Thoracic aorta (tissue), 2 donors: ENCODE results near the gene CIC. TPM values are rescaled to one million over a fixed set of nuclear protein-coding genes. Genes with fewer than 3 reads are reported as not detected.

Source experiments
- ATAC-seq: fragments of 150-250 bp; one replicate; pipeline ENCODE4 v1.8.0; 2017; ENCODE audit warnings: low read depth; ENCODE audit not compliant: insufficient number of reproducible peaks, low FRiP score
- DNase-seq: peaks from one replicate; pipeline ENCODE4 v3.0.0-alpha.2; 2020; ENCODE audit warnings: low spot score
- H3K27ac ChIP-seq, 2 donors: fragments of 200-600 bp; sonication (generic); 1 replicate in 1 of 2; 2 replicates in 1 of 2; pipeline ENCODE4 v1.5.1; 2016; ENCODE audit warnings: mild to moderate bottlenecking in 2 of 2, moderate library complexity in 2 of 2
- H3K27me3 ChIP-seq: fragments of 200-600 bp; sonication (generic); replicated peaks from 2 replicates; pipeline ENCODE4 v1.6.0; 2016; ENCODE audit warnings: mild to moderate bottlenecking; ENCODE audit not compliant: insufficient read depth
- H3K36me3 ChIP-seq: fragments of 200-600 bp; sonication (generic); one replicate; pipeline ENCODE4 v1.5.1; 2016
- H3K4me1 ChIP-seq, 2 donors: fragments of 200-600 bp; sonication (generic); 1 replicate in 1 of 2; 2 replicates in 1 of 2; pipeline versions ENCODE4 v1.5.1 to v1.6.0; 2016; ENCODE audit warnings: low read depth in 2 of 2, mild to moderate bottlenecking in 1 of 2; ENCODE audit not compliant: control insufficient read depth in 1 of 2
- H3K4me3 ChIP-seq: fragments of 200-600 bp; sonication (generic); 2 replicates; pipeline ENCODE4 v1.5.1; 2016; ENCODE audit warnings: mild to moderate bottlenecking
- H3K9me3 ChIP-seq: fragments of 200-600 bp; sonication (generic); 2 replicates; pipeline ENCODE4 v1.5.1; 2016
- total RNA-seq, 2 donors: library from RNA; depleted of rRNA; stranded (reverse); fragments of >200 nt; gene quantifications; one replicate each; pipeline versions ENCODE4 v1.1.0 to v1.2.3, GENCODE V29; 2016
- TF ChIP-seq, protein P1 (sequence below): fragments of 200-600 bp; sonication (generic); IDR thresholded peaks from one replicate; pipeline ENCODE4 v1.5.1; 2019; ENCODE audit warnings: antibody characterized with exemption

CIC gene
- total RNA-seq, 2 donors from 2014 or later, result 57.1 to 112 TPM

DNA sequence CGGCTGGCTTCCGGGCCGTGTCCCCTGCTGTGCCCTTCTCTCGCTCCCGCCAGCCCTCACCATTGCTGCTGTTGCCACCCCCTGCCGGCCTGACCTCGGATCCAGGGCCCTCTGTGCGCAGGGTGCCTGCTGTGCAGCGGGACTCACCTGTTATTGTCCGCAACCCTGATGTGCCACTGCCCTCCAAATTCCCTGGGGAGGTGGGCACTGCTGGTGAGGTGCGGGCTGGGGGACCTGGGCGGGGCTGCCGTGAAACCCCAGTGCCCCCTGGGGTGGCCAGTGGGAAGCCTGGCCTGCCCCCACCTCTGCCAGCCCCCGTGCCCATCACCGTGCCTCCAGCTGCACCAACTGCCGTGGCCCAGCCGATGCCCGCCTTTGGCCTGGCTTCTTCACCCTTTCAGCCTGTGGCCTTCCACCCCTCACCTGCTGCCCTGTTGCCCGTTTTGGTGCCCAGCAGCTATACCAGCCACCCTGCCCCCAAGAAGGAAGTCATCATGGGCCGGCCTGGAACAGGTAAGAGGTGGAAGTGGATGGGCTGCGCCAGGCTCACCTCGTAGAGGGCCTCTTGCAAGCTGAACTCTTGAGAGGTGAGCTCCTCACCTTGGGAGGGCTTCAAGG is 5.1 kb downstream of the CIC start:
- TF ChIP-seq, protein P1, sequence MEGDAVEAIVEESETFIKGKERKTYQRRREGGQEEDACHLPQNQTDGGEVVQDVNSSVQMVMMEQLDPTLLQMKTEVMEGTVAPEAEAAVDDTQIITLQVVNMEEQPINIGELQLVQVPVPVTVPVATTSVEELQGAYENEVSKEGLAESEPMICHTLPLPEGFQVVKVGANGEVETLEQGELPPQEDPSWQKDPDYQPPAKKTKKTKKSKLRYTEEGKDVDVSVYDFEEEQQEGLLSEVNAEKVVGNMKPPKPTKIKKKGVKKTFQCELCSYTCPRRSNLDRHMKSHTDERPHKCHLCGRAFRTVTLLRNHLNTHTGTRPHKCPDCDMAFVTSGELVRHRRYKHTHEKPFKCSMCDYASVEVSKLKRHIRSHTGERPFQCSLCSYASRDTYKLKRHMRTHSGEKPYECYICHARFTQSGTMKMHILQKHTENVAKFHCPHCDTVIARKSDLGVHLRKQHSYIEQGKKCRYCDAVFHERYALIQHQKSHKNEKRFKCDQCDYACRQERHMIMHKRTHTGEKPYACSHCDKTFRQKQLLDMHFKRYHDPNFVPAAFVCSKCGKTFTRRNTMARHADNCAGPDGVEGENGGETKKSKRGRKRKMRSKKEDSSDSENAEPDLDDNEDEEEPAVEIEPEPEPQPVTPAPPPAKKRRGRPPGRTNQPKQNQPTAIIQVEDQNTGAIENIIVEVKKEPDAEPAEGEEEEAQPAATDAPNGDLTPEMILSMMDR, result no peak
- no peak for DNase-seq
- Histone ChIP-seq H3K36me3 (peaks cover 30% of the 10 kb centered on the region), H3K4me3 (no peak overlapping the region), H3K27me3 (no peaks in the 10 kb centered on the region), H3K4me1 (peaks cover 50 to 84% of the 10 kb centered on the region in 2 donors), H3K9me3 (no peaks in the 10 kb centered on the region), H3K27ac (no peak overlapping the region)
- ATAC-seq, result no peak

DNA sequence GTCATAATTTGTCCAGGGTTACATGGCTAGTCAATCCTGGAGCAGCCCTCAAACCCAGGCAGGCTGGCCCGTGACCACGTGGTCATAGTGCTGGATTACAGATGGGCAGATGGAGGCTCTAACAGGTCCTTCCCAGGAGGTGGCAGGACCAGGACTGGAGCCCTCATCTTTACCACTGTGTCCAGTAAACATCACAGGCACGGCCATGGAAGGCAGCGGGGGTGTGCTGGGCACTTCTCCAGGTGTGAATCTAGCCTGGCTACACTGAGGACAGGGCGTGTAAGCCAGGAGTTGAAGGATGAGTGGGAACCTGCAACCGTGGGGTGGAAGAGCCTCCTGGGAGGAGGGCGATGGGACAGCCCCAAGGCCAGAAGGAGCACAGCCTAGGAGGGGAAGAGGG is 6.1 kb downstream of the CIC start:
- TF ChIP-seq, protein P1, result no peak
- ATAC-seq (no peak), DNase-seq (no peak)
- Histone ChIP-seq H3K27me3 (no peaks in the 10 kb centered on the region), H3K27ac (peak overlapping the region; percentile 14 to 31), H3K36me3 (peaks cover 30% of the 10 kb centered on the region), H3K4me3 (no peak overlapping the region), H3K4me1 (peaks cover 50 to 83% of the 10 kb centered on the region in 2 donors), H3K9me3 (no peaks in the 10 kb centered on the region)

DNA sequence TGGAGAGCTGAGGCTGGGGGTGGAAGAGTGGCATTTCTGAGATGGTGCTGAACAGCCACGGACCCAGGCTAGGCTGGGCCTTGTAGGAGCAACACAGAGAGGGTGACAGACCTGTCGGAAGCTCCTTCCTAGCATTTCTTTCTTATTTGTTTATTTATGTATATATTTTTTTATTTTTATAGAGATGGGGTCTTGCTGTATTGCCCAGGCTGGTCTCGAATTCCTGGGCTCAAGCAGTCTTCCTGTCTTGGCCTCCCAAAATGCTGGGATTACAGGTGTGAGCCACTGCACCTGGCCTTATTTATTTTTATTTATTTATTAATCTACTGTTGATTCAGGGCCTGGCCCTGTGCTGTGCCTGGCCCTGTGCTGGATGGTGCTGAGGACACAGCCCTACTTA is 6.5 kb downstream of the CIC start:
- Histone ChIP-seq H3K36me3 (peaks cover 30% of the 10 kb centered on the region), H3K27me3 (no peaks in the 10 kb centered on the region), H3K4me3 (no peak overlapping the region), H3K9me3 (no peaks in the 10 kb centered on the region), H3K27ac (peak overlapping the region; percentile 91 to 95), H3K4me1 (peaks cover 49 to 79% of the 10 kb centered on the region in 2 donors)
- DNase-seq (no peak), ATAC-seq (no peak)
- TF ChIP-seq, protein P1, result no peak

DNA sequence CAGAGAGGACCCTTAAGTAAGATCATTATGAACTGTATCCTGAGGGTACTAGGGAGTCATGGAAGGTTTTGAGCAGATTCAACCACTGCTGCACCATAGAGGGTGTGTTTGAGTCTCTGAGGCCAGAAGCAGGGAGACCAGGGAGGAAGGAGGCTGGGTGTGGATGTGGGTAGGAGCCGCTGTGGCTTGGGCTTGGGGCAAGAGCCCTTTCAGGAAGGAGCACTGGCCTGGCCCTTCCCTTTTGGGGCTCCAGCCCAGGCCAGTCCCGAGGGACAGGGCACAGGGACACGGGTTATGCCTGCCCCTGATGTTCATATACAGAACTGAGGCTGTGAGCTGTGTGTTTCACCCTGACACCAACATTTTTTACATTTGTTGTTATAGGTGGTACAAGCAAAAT is 7.2 kb downstream of the CIC start:
- Histone ChIP-seq H3K9me3 (no peaks in the 10 kb centered on the region), H3K27me3 (no peaks in the 10 kb centered on the region), H3K27ac (peak overlapping the region; percentile 91 to 95), H3K4me3 (no peak overlapping the region), H3K36me3 (peaks cover 30% of the 10 kb centered on the region), H3K4me1 (peaks cover 43 to 74% of the 10 kb centered on the region in 2 donors)
- TF ChIP-seq, protein P1, result no peak
- ATAC-seq, result no peak
- DNase-seq, result no peak

DNA sequence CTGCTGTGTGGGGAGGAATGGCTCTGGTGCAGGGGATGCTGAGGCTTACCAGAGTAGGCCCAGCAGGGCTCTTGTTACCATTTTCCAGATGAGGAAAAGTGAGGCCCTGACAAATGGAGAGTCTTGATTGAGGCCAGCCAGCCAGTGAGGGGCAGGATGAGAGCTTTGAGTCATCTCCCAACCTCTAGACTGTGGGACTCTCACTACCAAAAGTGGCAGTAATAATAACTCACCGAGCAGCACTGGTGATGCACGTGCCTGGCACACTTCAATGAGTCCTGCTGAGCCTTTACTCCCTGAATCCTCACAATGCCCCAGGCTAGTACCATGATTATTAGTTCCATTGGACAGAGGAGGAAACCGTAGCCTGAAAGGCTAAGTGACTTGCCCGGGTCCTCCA is 7.8 kb downstream of the CIC start:
- Histone ChIP-seq H3K9me3 (no peaks in the 10 kb centered on the region), H3K4me1 (peaks cover 46 to 74% of the 10 kb centered on the region in 2 donors), H3K4me3 (no peak overlapping the region), H3K36me3 (peaks cover 30% of the 10 kb centered on the region), H3K27me3 (no peaks in the 10 kb centered on the region), H3K27ac (peak overlapping the region; percentile 91 to 95)
- DNase-seq, result no peak
- ATAC-seq, result no peak
- TF ChIP-seq, protein P1, result no peak
